HL-60/S4 (cell line): ENCODE results near the gene LPCAT1.
"Not testable (repeated sequence)": the region's sequence is repeated elsewhere in the genome, so short reads cannot be mapped to it uniquely, and the experiment has no call there.

ENCODE experiments used
- in situ Hi-C: fragments of 300-500 bp; cut with MboI; formaldehyde crosslinking; loops from 2 replicates; pipeline ENCODE4 v1.14.3; 2022; ENCODE audit warnings: low sequenced_read_pairs

The LPCAT1 gene

GRCh38 chr5:1431021-1431811, 92.5 kb downstream of the LPCAT1 start:
- in situ Hi-C loops = no loop called here

- in situ Hi-C loops = no loop called here
Observed at GRCh38 chr5:1430121-1430795, 93.5 kb downstream of the LPCAT1 start.

GRCh38 chr5:1429496-1429895, 94.3 kb downstream of the LPCAT1 start:
- in situ Hi-C loops = no loop called here

- in situ Hi-C loops = no loop called here
Observed at GRCh38 chr5:1429066-1429465, 94.7 kb downstream of the LPCAT1 start.

GRCh38 chr5:1428107-1428506, 95.7 kb downstream of the LPCAT1 start:
- in situ Hi-C loops = no loop called here

- in situ Hi-C loops = no loop called here
Observed at GRCh38 chr5:1424716-1425115, 99.0 kb downstream of the LPCAT1 start.

GRCh38 chr5:1423901-1424603, 99.7 kb downstream of the LPCAT1 start:
- in situ Hi-C loops = no loop called here

GRCh38 chr5:1422522-1422921, 101.2 kb downstream of the LPCAT1 start:
- in situ Hi-C loops = not testable (repeated sequence)

GRCh38 chr5:1421521-1422341, 102.0 kb downstream of the LPCAT1 start:
- in situ Hi-C loops = no loop called here

- in situ Hi-C loops = no loop called here
Observed at GRCh38 chr5:1420211-1421195, 103.3 kb downstream of the LPCAT1 start.

GRCh38 chr5:1419476-1420210, 104.1 kb downstream of the LPCAT1 start:
- in situ Hi-C loops = no loop called here

- in situ Hi-C loops = no loop called here
Observed at GRCh38 chr5:1418921-1419280, 104.9 kb downstream of the LPCAT1 start.

GRCh38 chr5:1418238-1418920, 105.4 kb downstream of the LPCAT1 start:
- in situ Hi-C loops = no loop called here

- in situ Hi-C loops = no loop called here
Observed at GRCh38 chr5:1417586-1418225, 106.1 kb downstream of the LPCAT1 start.

GRCh38 chr5:1416856-1417469, 106.8 kb downstream of the LPCAT1 start:
- in situ Hi-C loops = no loop called here

- in situ Hi-C loops = no loop called here
Observed at GRCh38 chr5:1415626-1416360, 108.0 kb downstream of the LPCAT1 start.

GRCh38 chr5:1415059-1415425, 108.7 kb downstream of the LPCAT1 start:
- in situ Hi-C loops = no loop called here
